ENCODE measurements around the gene MAML3. TPM values are rescaled to one million over a fixed set of nuclear protein-coding genes. Genes with fewer than 3 reads are reported as not detected.

Gene MAML3
- total and polyA plus RNA-seq, 2 experiments from 2014 or later, result 1.7 to 6.5 TPM

DNA sequence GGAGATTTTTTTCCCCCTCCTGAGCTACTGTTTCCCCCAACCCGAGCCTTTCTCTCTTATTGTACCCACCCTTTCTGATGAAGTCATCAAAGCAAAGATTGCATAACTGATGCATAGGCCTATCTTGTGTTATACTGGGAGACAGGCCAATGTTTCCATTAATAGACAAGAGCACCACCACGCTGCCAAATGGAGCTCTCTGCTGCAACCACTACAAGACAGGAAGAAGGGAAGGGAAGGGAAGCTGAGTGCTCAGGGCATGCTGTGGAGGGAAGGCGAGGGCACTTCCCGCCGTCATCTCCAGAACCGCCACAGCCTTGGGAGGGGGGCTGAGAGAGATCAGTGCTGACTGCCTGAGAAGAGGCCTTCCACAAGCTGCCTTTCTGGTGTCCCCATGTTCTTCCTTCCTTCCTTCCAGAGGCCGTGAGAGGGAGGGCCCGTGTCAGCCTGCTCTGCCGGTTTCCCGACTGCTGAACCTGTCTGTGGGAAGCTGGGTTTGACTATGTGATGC lies 413.4 kb downstream of the MAML3 start:
- no peaks in the 10 kb centered on the region for H3F3A ChIP-seq (replicated peaks; ENCODE audit: low read depth)
- no peaks in the 10 kb centered on the region for H3K79me2 ChIP-seq (replicated peaks; ENCODE audit: insufficient read depth)
- H3K36me3 Mint-ChIP-seq (ENCODE audit: low read depth), result no peaks in the 10 kb centered on the region
- peaks cover 24% of the 10 kb centered on the region for H3K4me1 ChIP-seq (ENCODE audit: insufficient read depth)
- ATAC-seq (peak; percentile 9; the same call in 1 of the 3 replicates), DNase-seq (ENCODE audit: low spot score) (no peak)
- no peak overlapping the region for H3K27ac Mint-ChIP-seq
- H4K20me1 ChIP-seq (replicated peaks; ENCODE audit: insufficient read depth), result no peaks in the 10 kb centered on the region
- H3K27ac ChIP-seq (ENCODE audit: low read depth), result no peak overlapping the region
- no peaks in the 10 kb centered on the region for H3K36me3 ChIP-seq (ENCODE audit: insufficient read depth)
- no peak overlapping the region for H3K4me3 Mint-ChIP-seq
- TF ChIP-seq EZH2 (IDR thresholded peaks at IDR 0.05; ENCODE audit: low read depth, unreplicated experiment), result no peak
- TF ChIP-seq POLR2AphosphoS5 (IDR thresholded peaks at IDR 0.05; ENCODE audit: low read depth), result no peak
- TF ChIP-seq, protein P1, sequence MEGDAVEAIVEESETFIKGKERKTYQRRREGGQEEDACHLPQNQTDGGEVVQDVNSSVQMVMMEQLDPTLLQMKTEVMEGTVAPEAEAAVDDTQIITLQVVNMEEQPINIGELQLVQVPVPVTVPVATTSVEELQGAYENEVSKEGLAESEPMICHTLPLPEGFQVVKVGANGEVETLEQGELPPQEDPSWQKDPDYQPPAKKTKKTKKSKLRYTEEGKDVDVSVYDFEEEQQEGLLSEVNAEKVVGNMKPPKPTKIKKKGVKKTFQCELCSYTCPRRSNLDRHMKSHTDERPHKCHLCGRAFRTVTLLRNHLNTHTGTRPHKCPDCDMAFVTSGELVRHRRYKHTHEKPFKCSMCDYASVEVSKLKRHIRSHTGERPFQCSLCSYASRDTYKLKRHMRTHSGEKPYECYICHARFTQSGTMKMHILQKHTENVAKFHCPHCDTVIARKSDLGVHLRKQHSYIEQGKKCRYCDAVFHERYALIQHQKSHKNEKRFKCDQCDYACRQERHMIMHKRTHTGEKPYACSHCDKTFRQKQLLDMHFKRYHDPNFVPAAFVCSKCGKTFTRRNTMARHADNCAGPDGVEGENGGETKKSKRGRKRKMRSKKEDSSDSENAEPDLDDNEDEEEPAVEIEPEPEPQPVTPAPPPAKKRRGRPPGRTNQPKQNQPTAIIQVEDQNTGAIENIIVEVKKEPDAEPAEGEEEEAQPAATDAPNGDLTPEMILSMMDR (conservative IDR thresholded peaks at IDR 0.05; ENCODE audit: low read depth in 2 of 2), result no peak
- TF ChIP-seq, protein P2, sequence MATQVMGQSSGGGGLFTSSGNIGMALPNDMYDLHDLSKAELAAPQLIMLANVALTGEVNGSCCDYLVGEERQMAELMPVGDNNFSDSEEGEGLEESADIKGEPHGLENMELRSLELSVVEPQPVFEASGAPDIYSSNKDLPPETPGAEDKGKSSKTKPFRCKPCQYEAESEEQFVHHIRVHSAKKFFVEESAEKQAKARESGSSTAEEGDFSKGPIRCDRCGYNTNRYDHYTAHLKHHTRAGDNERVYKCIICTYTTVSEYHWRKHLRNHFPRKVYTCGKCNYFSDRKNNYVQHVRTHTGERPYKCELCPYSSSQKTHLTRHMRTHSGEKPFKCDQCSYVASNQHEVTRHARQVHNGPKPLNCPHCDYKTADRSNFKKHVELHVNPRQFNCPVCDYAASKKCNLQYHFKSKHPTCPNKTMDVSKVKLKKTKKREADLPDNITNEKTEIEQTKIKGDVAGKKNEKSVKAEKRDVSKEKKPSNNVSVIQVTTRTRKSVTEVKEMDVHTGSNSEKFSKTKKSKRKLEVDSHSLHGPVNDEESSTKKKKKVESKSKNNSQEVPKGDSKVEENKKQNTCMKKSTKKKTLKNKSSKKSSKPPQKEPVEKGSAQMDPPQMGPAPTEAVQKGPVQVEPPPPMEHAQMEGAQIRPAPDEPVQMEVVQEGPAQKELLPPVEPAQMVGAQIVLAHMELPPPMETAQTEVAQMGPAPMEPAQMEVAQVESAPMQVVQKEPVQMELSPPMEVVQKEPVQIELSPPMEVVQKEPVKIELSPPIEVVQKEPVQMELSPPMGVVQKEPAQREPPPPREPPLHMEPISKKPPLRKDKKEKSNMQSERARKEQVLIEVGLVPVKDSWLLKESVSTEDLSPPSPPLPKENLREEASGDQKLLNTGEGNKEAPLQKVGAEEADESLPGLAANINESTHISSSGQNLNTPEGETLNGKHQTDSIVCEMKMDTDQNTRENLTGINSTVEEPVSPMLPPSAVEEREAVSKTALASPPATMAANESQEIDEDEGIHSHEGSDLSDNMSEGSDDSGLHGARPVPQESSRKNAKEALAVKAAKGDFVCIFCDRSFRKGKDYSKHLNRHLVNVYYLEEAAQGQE (IDR thresholded peaks at IDR 0.05; ENCODE audit: unreplicated experiment), result no peak
- TF ChIP-seq, protein P3, sequence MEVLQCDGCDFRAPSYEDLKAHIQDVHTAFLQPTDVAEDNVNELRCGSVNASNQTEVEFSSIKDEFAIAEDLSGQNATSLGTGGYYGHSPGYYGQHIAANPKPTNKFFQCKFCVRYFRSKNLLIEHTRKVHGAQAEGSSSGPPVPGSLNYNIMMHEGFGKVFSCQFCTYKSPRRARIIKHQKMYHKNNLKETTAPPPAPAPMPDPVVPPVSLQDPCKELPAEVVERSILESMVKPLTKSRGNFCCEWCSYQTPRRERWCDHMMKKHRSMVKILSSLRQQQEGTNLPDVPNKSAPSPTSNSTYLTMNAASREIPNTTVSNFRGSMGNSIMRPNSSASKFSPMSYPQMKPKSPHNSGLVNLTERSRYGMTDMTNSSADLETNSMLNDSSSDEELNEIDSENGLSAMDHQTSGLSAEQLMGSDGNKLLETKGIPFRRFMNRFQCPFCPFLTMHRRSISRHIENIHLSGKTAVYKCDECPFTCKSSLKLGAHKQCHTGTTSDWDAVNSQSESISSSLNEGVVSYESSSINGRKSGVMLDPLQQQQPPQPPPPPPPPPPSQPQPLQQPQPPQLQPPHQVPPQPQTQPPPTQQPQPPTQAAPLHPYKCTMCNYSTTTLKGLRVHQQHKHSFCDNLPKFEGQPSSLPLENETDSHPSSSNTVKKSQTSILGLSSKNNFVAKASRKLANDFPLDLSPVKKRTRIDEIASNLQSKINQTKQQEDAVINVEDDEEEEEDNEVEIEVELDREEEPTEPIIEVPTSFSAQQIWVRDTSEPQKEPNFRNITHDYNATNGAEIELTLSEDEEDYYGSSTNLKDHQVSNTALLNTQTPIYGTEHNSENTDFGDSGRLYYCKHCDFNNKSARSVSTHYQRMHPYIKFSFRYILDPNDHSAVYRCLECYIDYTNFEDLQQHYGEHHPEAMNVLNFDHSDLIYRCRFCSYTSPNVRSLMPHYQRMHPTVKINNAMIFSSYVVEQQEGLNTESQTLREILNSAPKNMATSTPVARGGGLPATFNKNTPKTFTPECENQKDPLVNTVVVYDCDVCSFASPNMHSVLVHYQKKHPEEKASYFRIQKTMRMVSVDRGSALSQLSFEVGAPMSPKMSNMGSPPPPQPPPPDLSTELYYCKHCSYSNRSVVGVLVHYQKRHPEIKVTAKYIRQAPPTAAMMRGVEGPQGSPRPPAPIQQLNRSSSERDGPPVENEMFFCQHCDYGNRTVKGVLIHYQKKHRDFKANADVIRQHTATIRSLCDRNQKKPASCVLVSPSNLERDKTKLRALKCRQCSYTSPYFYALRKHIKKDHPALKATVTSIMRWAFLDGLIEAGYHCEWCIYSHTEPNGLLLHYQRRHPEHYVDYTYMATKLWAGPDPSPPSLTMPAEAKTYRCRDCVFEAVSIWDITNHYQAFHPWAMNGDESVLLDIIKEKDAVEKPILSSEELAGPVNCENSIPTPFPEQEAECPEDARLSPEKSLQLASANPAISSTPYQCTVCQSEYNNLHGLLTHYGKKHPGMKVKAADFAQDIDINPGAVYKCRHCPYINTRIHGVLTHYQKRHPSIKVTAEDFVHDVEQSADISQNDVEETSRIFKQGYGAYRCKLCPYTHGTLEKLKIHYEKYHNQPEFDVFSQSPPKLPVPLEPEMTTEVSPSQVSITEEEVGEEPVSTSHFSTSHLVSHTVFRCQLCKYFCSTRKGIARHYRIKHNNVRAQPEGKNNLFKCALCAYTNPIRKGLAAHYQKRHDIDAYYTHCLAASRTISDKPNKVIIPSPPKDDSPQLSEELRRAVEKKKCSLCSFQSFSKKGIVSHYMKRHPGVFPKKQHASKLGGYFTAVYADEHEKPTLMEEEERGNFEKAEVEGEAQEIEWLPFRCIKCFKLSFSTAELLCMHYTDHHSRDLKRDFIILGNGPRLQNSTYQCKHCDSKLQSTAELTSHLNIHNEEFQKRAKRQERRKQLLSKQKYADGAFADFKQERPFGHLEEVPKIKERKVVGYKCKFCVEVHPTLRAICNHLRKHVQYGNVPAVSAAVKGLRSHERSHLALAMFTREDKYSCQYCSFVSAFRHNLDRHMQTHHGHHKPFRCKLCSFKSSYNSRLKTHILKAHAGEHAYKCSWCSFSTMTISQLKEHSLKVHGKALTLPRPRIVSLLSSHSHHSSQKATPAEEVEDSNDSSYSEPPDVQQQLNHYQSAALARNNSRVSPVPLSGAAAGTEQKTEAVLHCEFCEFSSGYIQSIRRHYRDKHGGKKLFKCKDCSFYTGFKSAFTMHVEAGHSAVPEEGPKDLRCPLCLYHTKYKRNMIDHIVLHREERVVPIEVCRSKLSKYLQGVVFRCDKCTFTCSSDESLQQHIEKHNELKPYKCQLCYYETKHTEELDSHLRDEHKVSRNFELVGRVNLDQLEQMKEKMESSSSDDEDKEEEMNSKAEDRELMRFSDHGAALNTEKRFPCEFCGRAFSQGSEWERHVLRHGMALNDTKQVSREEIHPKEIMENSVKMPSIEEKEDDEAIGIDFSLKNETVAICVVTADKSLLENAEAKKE (CRISPR knock-in tag; IDR thresholded peaks at IDR 0.05), result no peak
- TF ChIP-seq STAT1 (IDR thresholded peaks at IDR 0.05; ENCODE audit: unreplicated experiment), result no peak
- H3K9me3 Mint-ChIP-seq, result no peaks in the 10 kb centered on the region
- peaks cover 28% of the 10 kb centered on the region for H3K4me1 Mint-ChIP-seq
- H3K27me3 ChIP-seq (ENCODE audit: insufficient read depth), result peaks cover 14% of the 10 kb centered on the region
- H2AFZ ChIP-seq, result no peak overlapping the region
- no peak overlapping the region for H3K4me2 ChIP-seq
- H3K27me3 Mint-ChIP-seq (ENCODE audit: insufficient read depth, low read depth, poor library complexity), result peaks cover 26% of the 10 kb centered on the region
- H3K4me3 ChIP-seq, result no peak overlapping the region
- H3K9me2 ChIP-seq (ENCODE audit: insufficient read depth), result no peaks in the 10 kb centered on the region
